Measurements from ENCODE around the gene ST3GAL6. TPM values are rescaled to one million over a fixed set of nuclear protein-coding genes. Genes with fewer than 3 reads are reported as not detected.

Gene ST3GAL6
- total and polyA plus RNA-seq, 2 donors (not counting 1 experiment from before 2014, with no cell fraction given), result 0.58 TPM; not detected in 1

- no peaks in the 10 kb centered on the region for H3K9me3 Mint-ChIP-seq (ENCODE audit: insufficient read depth)
Measured at GRCh38 chr3:98791341-98792325, 28.5 kb downstream of the ST3GAL6 start.

More at GRCh38 chr3:98791341-98792325, 28.5 kb downstream of the ST3GAL6 start:
- DNase-seq, result no peak
- intact Hi-C loops (cut with micrococcal nuclease), result no loop called here
- no peak overlapping the region for H3K4me3 ChIP-seq (ENCODE audit: control extremely low read depth in 1 of 5, extremely low read depth in 1 of 5, insufficient read depth in 1 of 5, low read depth in 2 of 5, low read length in 4 of 5)
- peaks cover 2% of the 10 kb centered on the region for H3K27me3 Mint-ChIP-seq
- H2AFZ ChIP-seq (ENCODE audit: insufficient read depth, low read depth, low read length, poor library complexity, severe bottlenecking), result no peak overlapping the region
- H3K79me2 ChIP-seq (ENCODE audit: control insufficient read depth, insufficient read depth, low read length), result no peaks in the 10 kb centered on the region
- H3K9ac ChIP-seq (ENCODE audit: low read length), result no peak overlapping the region
- ATAC-seq (ENCODE audit: low read depth), result no peak
- POLR2A ChIA-PET, result no interaction called here
- TF ChIP-seq EZH2 (IDR thresholded peaks at IDR 0.05; ENCODE audit: borderline replicate concordance, insufficient read depth, low read depth, low read length, poor library complexity, severe bottlenecking) (no peak), CTCF (IDR thresholded peaks at IDR 0.05) (no peak)
- H3K27me3 ChIP-seq (replicated peaks in 1 of 4; ENCODE audit: control extremely low read depth in 1 of 4, control insufficient read depth in 3 of 4, insufficient read depth in 4 of 4, low read length in 3 of 4), result no peaks in the 10 kb centered on the region
- H3K27ac ChIP-seq (ENCODE audit: low read length in 2 of 2), result no peak overlapping the region
- CTCF ChIA-PET, result interaction anchor here (1.0 kb wide), 1 partner anchor 23 kb away, joined by 3 read pairs; no protein-coding TSS in a partner anchor
- H3K4me2 ChIP-seq (replicated peaks; ENCODE audit: low read depth, low read length, poor library complexity, severe bottlenecking), result no peak overlapping the region
- H4K20me1 ChIP-seq (ENCODE audit: control insufficient read depth, insufficient read depth, low read length, poor library complexity, severe bottlenecking), result no peaks in the 10 kb centered on the region
- H3K36me3 ChIP-seq (replicated peaks in 1 of 2; ENCODE audit: control extremely low read depth in 1 of 2, control insufficient read depth in 1 of 2, extremely low read depth in 1 of 2, insufficient read depth in 2 of 2, low read length in 1 of 2), result no peaks in the 10 kb centered on the region
- no peaks in the 10 kb centered on the region for H3K4me1 Mint-ChIP-seq
- H3K4me1 ChIP-seq (ENCODE audit: control insufficient read depth in 2 of 2, insufficient read depth in 2 of 2, low read length in 2 of 2), result no peaks in the 10 kb centered on the region
- 100% methylated on average over 2 of the region's 7 CpGs for WGBS (ENCODE audit: insufficient coverage)
- H3K9me3 ChIP-seq (ENCODE audit: control extremely low read depth in 1 of 3, control insufficient read depth in 2 of 3, insufficient read depth in 1 of 3, low read length in 2 of 3), result no peaks in the 10 kb centered on the region
- H3K27ac Mint-ChIP-seq, result no peak overlapping the region
- H3K4me3 Mint-ChIP-seq, result no peak overlapping the region
